HepG2 (cell line): Measurements from ENCODE around the gene SECISBP2L. TPM values are rescaled to one million over a fixed set of nuclear protein-coding genes. Genes with fewer than 3 reads are reported as not detected.
A peak's percentile ranks its signal among the peaks of the same experiment; 100 is the strongest.

Source experiments
- BATF2 ChIP-seq: sonication (generic); formaldehyde crosslinking; IDR thresholded peaks from 2 replicates; pipeline ENCODE4 v1.8.0; 2022; ENCODE audit warnings: mild to moderate bottlenecking, missing genetic modification reagents, moderate library complexity
- CEBPG ChIP-seq: IDR thresholded peaks from 2 replicates; pipeline ENCODE4 v1.6.1; 2016
- DNMT3B ChIP-seq: conservative IDR thresholded peaks from 2 replicates; pipeline ENCODE4 v1.6.1; 2016; ENCODE audit warnings: missing biosample characterization, control low read depth
- GATA4 ChIP-seq: sonication (generic); IDR thresholded peaks from 2 replicates; pipeline ENCODE4 v1.6.1; 2016; ENCODE audit warnings: antibody characterized with exemption, low read depth, borderline replicate concordance
- HHEX ChIP-seq: IDR thresholded peaks from 2 replicates; pipeline ENCODE4 v1.6.1; 2016; ENCODE audit warnings: control low read depth
- HNRNPLL ChIP-seq: fragments of 200-400 bp; formaldehyde crosslinking; IDR thresholded peaks from 2 replicates; pipeline ENCODE4 v1.6.1; 2017; ENCODE audit warnings: mild to moderate bottlenecking, low read depth, low read length; ENCODE audit not compliant: poor library complexity, severe bottlenecking
- HOXA5 ChIP-seq: sonication (generic); formaldehyde crosslinking; IDR thresholded peaks from 2 replicates; pipeline ENCODE4 v1.4.0; 2020; ENCODE audit warnings: missing genetic modification reagents
- IKZF1 ChIP-seq: fragments of 450-650 bp; IDR thresholded peaks from 2 replicates; pipeline ENCODE4 v1.7.1; 2016
- MIER3 ChIP-seq: IDR thresholded peaks from 2 replicates; pipeline ENCODE4 v1.6.1; 2016; ENCODE audit warnings: missing compliant biosample characterization, borderline replicate concordance
- PITX1 ChIP-seq: sonication (generic); formaldehyde crosslinking; IDR thresholded peaks from 2 replicates; pipeline ENCODE4 v1.5.1; 2020; ENCODE audit warnings: mild to moderate bottlenecking, missing genetic modification reagents
- SATB2 ChIP-seq: sonication (generic); formaldehyde crosslinking; IDR thresholded peaks from 2 replicates; pipeline ENCODE4 v1.5.0; 2020; ENCODE audit warnings: missing genetic modification reagents
- SMYD3 ChIP-seq: sonication (generic); formaldehyde crosslinking; IDR thresholded peaks from 2 replicates; pipeline ENCODE4 v1.8.1; 2023; ENCODE audit warnings: mild to moderate bottlenecking, missing genetic modification reagents
- TEF ChIP-seq: sonication (generic); formaldehyde crosslinking; IDR thresholded peaks from 2 replicates; pipeline ENCODE4 v1.5.0; 2020; ENCODE audit warnings: missing genetic modification reagents
- TOE1 ChIP-seq: sonication (generic); formaldehyde crosslinking; IDR thresholded peaks from 2 replicates; pipeline ENCODE4 v1.4.0; 2020; ENCODE audit warnings: mild to moderate bottlenecking, missing genetic modification reagents
- XRCC5 ChIP-seq: fragments of 200-400 bp; formaldehyde crosslinking; optimal IDR thresholded peaks from 2 replicates; pipeline ENCODE3; 2017; ENCODE audit warnings: mild to moderate bottlenecking, low read length
- ZC3H13 ChIP-seq: sonication (generic); formaldehyde crosslinking; IDR thresholded peaks from 2 replicates; pipeline ENCODE4 v1.8.1; 2023; ENCODE audit warnings: mild to moderate bottlenecking, missing genetic modification reagents, moderate library complexity
- ZKSCAN5 ChIP-seq: sonication (generic); formaldehyde crosslinking; IDR thresholded peaks from 2 replicates; pipeline ENCODE4 v1.5.1; 2020; ENCODE audit warnings: mild to moderate bottlenecking, missing genetic modification reagents
- ZNF17 ChIP-seq: sonication (generic); formaldehyde crosslinking; IDR thresholded peaks from 2 replicates; pipeline ENCODE4 v1.5.0; 2020; ENCODE audit warnings: mild to moderate bottlenecking, missing genetic modification reagents
- ZNF280D ChIP-seq: sonication (generic); formaldehyde crosslinking; IDR thresholded peaks from 2 replicates; pipeline ENCODE4 v1.5.1; 2020; ENCODE audit warnings: mild to moderate bottlenecking, missing genetic modification reagents
- ZNF33A ChIP-seq: sonication (generic); formaldehyde crosslinking; IDR thresholded peaks from 2 replicates; pipeline ENCODE4 v1.5.1; 2020; ENCODE audit warnings: missing genetic modification reagents, mild to moderate bottlenecking, moderate library complexity, borderline replicate concordance
- ZNF33B ChIP-seq: sonication (generic); formaldehyde crosslinking; IDR thresholded peaks from 2 replicates; pipeline ENCODE4 v1.5.1; 2020; ENCODE audit warnings: mild to moderate bottlenecking, missing genetic modification reagents
- ZNF44 ChIP-seq: sonication (generic); formaldehyde crosslinking; IDR thresholded peaks from 2 replicates; pipeline ENCODE4 v1.5.1; 2020; ENCODE audit warnings: mild to moderate bottlenecking, missing genetic modification reagents
- ZNF510 ChIP-seq: sonication (generic); formaldehyde crosslinking; IDR thresholded peaks from 2 replicates; pipeline ENCODE4 v1.4.0; 2020; ENCODE audit warnings: low read depth, mild to moderate bottlenecking, missing genetic modification reagents
- ZNF552 ChIP-seq: sonication (generic); formaldehyde crosslinking; IDR thresholded peaks from 2 replicates; pipeline ENCODE4 v1.9.0; 2022; ENCODE audit warnings: missing genetic modification reagents, mild to moderate bottlenecking, borderline replicate concordance
- ZNF562 ChIP-seq: sonication (generic); formaldehyde crosslinking; IDR thresholded peaks from 2 replicates; pipeline ENCODE4 v1.8.0; 2022; ENCODE audit warnings: missing genetic modification reagents, borderline replicate concordance
- ZNF652 ChIP-seq: IDR thresholded peaks from 2 replicates; pipeline ENCODE4 v1.6.1; 2016; ENCODE audit warnings: low read depth, borderline replicate concordance
- ZNF746 ChIP-seq: sonication (generic); formaldehyde crosslinking; IDR thresholded peaks from 2 replicates; pipeline ENCODE4 v1.8.0; 2022; ENCODE audit warnings: mild to moderate bottlenecking, missing genetic modification reagents
- ZNF776 ChIP-seq: sonication (generic); formaldehyde crosslinking; IDR thresholded peaks from 2 replicates; pipeline ENCODE4 v1.4.0; 2020; ENCODE audit warnings: mild to moderate bottlenecking, missing genetic modification reagents
- ZNF792 ChIP-seq: IDR thresholded peaks from 2 replicates; pipeline ENCODE4 v1.6.1; 2016
- polyA plus RNA-seq, 8 experiments: library from polyadenylated mRNA; depleted of rRNA in 3 of 8; stranded (reverse) in 7 of 8; unstranded in 1 of 8; fragments of >200 nt; fragmentation: Illumina TruSeq in 4 of 8; extraction: Trizol in 4 of 8; gene quantifications; 2 replicates each; pipeline versions ENCODE4 v1.2.1 to v1.2.3, GENCODE V29; 2011 to 2016; ENCODE audit warnings: low read depth in 4 of 8, missing spikeins in 1 of 8, mixed read lengths in 1 of 8; ENCODE audit not compliant: insufficient read depth in 1 of 8
- total RNA-seq, 5 experiments: library from RNA; depleted of rRNA; stranded (reverse); fragments of >200 nt; fragmentation: Illumina TruSeq; extraction: Trizol; gene quantifications; 2 replicates each; pipeline ENCODE4 v1.2.3, GENCODE V29; 2016; ENCODE audit warnings: low read depth in 1 of 5

Gene SECISBP2L
- total and polyA plus RNA-seq, 2 of the 13 experiments (the other 11 are each of a cell fraction or from before 2014, with no cell fraction given): 13.9 to 15.6 TPM

- peak; percentile 96 for TF ChIP-seq ZNF792 (CRISPR knock-in tag)
- peak; percentile 78; the same call in 1 of the 2 replicates for TF ChIP-seq ZNF776 (CRISPR knock-in tag)
- TF ChIP-seq DNMT3B (CRISPR knock-in tag): 0 out of 2 replicates have a peak, but pooled peaks have one; percentile 76
- TF ChIP-seq HHEX (CRISPR knock-in tag): no peak
- peak; percentile 69; the same call in 1 of the 2 replicates for TF ChIP-seq ZNF552
- TF ChIP-seq GATA4: no peak; the same call in 1 of the 2 replicates
- no peak for TF ChIP-seq BATF2 (CRISPR knock-in tag)
- peak; percentile 89; the same call in 1 of the 2 replicates for TF ChIP-seq TOE1 (CRISPR knock-in tag)
- TF ChIP-seq ZNF44 (CRISPR knock-in tag): no peak
- peak; percentile 61 for TF ChIP-seq PITX1 (CRISPR knock-in tag)
- TF ChIP-seq TEF (CRISPR knock-in tag): no peak
- TF ChIP-seq ZKSCAN5: no peak
- TF ChIP-seq CEBPG (CRISPR knock-in tag): peak; percentile 43
- TF ChIP-seq ZNF280D: peak; percentile 52; the same call in 1 of the 2 replicates
- no peak for TF ChIP-seq ZC3H13 (CRISPR knock-in tag)
- peak; percentile 71; the same call in 1 of the 2 replicates for TF ChIP-seq ZNF510 (CRISPR knock-in tag)
- TF ChIP-seq ZNF17 (CRISPR knock-in tag): no peak
- TF ChIP-seq ZNF33A (CRISPR knock-in tag): 0 out of 2 replicates have a peak, but pooled peaks have one; percentile 61
- peak; percentile 95 for TF ChIP-seq HNRNPLL
- peak; percentile 95 for TF ChIP-seq XRCC5
- no peak for TF ChIP-seq SATB2 (CRISPR knock-in tag)
- TF ChIP-seq HOXA5: peak; percentile 90
- no peak for TF ChIP-seq ZNF652 (CRISPR knock-in tag)
- 0 out of 2 replicates have a peak, but pooled peaks have one; percentile 19 for TF ChIP-seq ZNF33B
- TF ChIP-seq IKZF1: no peak
- no peak for TF ChIP-seq ZNF562 (CRISPR knock-in tag)
- peak; percentile 84; the same call in 1 of the 2 replicates for TF ChIP-seq ZNF746 (CRISPR knock-in tag)
- peak; percentile 76; the same call in 1 of the 2 replicates for TF ChIP-seq SMYD3 (CRISPR knock-in tag)
- peak; percentile 95 for TF ChIP-seq MIER3 (CRISPR knock-in tag)
Measured at GRCh38 chr15:49046220-49047102, at the start of gene SECISBP2L (continued).
